ENCODE results near the gene ZNHIT2.
"Not testable (repeated sequence)": the region's sequence is repeated elsewhere in the genome, so short reads cannot be mapped to it uniquely, and the experiment has no call there.

The ZNHIT2 gene

GRCh38 chr11:65118891-65119669 lies 1.6 kb upstream of the ZNHIT2 start:
- DNase-seq: not testable (repeated sequence)

- no peak for DNase-seq
Observed at GRCh38 chr11:65118097-65118837, 766 bp upstream of the ZNHIT2 start.

GRCh38 chr11:65116370-65117205 lies 913 bp downstream of the ZNHIT2 start:
- DNase-seq: peak; percentile 65

- no peak for DNase-seq
Observed at GRCh38 chr11:65115361-65116082, 2.0 kb downstream of the ZNHIT2 start.

GRCh38 chr11:65114538-65115171 lies 2.8 kb downstream of the ZNHIT2 start:
- no peak for DNase-seq

GRCh38 chr11:65113839-65114238 lies 3.7 kb downstream of the ZNHIT2 start:
- DNase-seq: no peak

- DNase-seq: no peak
Observed at GRCh38 chr11:65113361-65113756, 4.1 kb downstream of the ZNHIT2 start.

GRCh38 chr11:65112546-65113360 lies 4.7 kb downstream of the ZNHIT2 start:
- DNase-seq: peak; percentile 87

GRCh38 chr11:65111744-65112545 lies 5.6 kb downstream of the ZNHIT2 start, which contains the start of gene TM7SF2:
Gene TM7SF2, plus strand, starts transcription at chr11:65111872. Its CDS starts 144 bp downstream, at chr11:65112016.
- peak; percentile 99 for DNase-seq

GRCh38 chr11:65111159-65111743 lies 6.2 kb downstream of the ZNHIT2 start:
- no peak for DNase-seq

GRCh38 chr11:65110354-65110861 lies 7.1 kb downstream of the ZNHIT2 start:
- DNase-seq: peak; percentile 94

GRCh38 chr11:65109231-65110198 lies 8.0 kb downstream of the ZNHIT2 start:
- DNase-seq: no peak

GRCh38 chr11:65108469-65109123 lies 8.9 kb downstream of the ZNHIT2 start:
- DNase-seq: no peak

- no peak for DNase-seq
Observed at GRCh38 chr11:65107751-65108468, 9.6 kb downstream of the ZNHIT2 start.

GRCh38 chr11:65107078-65107477 lies 10.4 kb downstream of the ZNHIT2 start:
- no peak for DNase-seq

- no peak for DNase-seq
Observed at GRCh38 chr11:65104628-65105027, 12.9 kb downstream of the ZNHIT2 start.

- DNase-seq: no peak
Observed at GRCh38 chr11:65103476-65103875, 14.0 kb downstream of the ZNHIT2 start.
